ENCODE results near the gene RMND5A.
"Not testable (repeated sequence)": the region's sequence is repeated elsewhere in the genome, so short reads cannot be mapped to it uniquely, and the experiment has no call there.

RMND5A gene

GRCh38 chr2:86719637-86720539, at the start of gene RMND5A:
TSS of gene RMND5A (plus strand) at chr2:86720291. CDS start at chr2:86720668, 377 bp downstream.
- peak; percentile 79 for DNase-seq (ENCODE audit: low read depth)

- no peak for DNase-seq (ENCODE audit: low read depth)
Measured at GRCh38 chr2:86671337-86671981, 48.6 kb upstream of the RMND5A start.

GRCh38 chr2:86672027-86672545, 48.0 kb upstream of the RMND5A start:
- DNase-seq (ENCODE audit: low read depth), result no peak

- DNase-seq (ENCODE audit: low read depth), result no peak
Measured at GRCh38 chr2:86673011-86673410, 47.1 kb upstream of the RMND5A start.

GRCh38 chr2:86673986-86674670, 46.0 kb upstream of the RMND5A start:
- no peak for DNase-seq (ENCODE audit: low read depth)

GRCh38 chr2:86675104-86675503, 45.0 kb upstream of the RMND5A start:
- DNase-seq (ENCODE audit: low read depth), result no peak

- DNase-seq (ENCODE audit: low read depth), result no peak
Measured at GRCh38 chr2:86675511-86676015, 44.5 kb upstream of the RMND5A start.

- no peak for DNase-seq (ENCODE audit: low read depth)
Measured at GRCh38 chr2:86677816-86678215, 42.3 kb upstream of the RMND5A start.

- DNase-seq (ENCODE audit: low read depth), result no peak
Measured at GRCh38 chr2:86679036-86679435, 41.1 kb upstream of the RMND5A start.

- no peak for DNase-seq (ENCODE audit: low read depth)
Measured at GRCh38 chr2:86685351-86685750, 34.7 kb upstream of the RMND5A start.

- no peak for DNase-seq (ENCODE audit: low read depth)
Measured at GRCh38 chr2:86686460-86686859, 33.6 kb upstream of the RMND5A start.

GRCh38 chr2:86686905-86687304, 33.2 kb upstream of the RMND5A start:
- no peak for DNase-seq (ENCODE audit: low read depth)

- DNase-seq (ENCODE audit: low read depth), result no peak
Measured at GRCh38 chr2:86695053-86695691, 24.9 kb upstream of the RMND5A start.

GRCh38 chr2:86697551-86698104, 22.5 kb upstream of the RMND5A start:
- no peak for DNase-seq (ENCODE audit: low read depth)

GRCh38 chr2:86700690-86701089, 19.4 kb upstream of the RMND5A start:
- DNase-seq (ENCODE audit: low read depth), result no peak

- DNase-seq (ENCODE audit: low read depth), result no peak
Measured at GRCh38 chr2:86703704-86704361, 16.3 kb upstream of the RMND5A start.

- no peak for DNase-seq (ENCODE audit: low read depth)
Measured at GRCh38 chr2:86704459-86704971, 15.6 kb upstream of the RMND5A start.

GRCh38 chr2:86706220-86706619, 13.9 kb upstream of the RMND5A start:
- no peak for DNase-seq (ENCODE audit: low read depth)

GRCh38 chr2:86706935-86707334, 13.2 kb upstream of the RMND5A start:
- DNase-seq (ENCODE audit: low read depth), result no peak

- DNase-seq (ENCODE audit: low read depth), result not testable (repeated sequence)
Measured at GRCh38 chr2:86708126-86708525, 12.0 kb upstream of the RMND5A start.
